ENCODE data around the gene IGFBP3.

The IGFBP3 gene

GRCh38 chr7:45901566-45901965 lies 19.5 kb downstream of the IGFBP3 start:
- no peaks in the 10 kb centered on the region for H3K4me1 ChIP-seq (ENCODE audit: control insufficient read depth, insufficient read depth, low read length)
- no peaks in the 10 kb centered on the region for H3K36me3 ChIP-seq (ENCODE audit: control insufficient read depth in 2 of 2, insufficient read depth in 1 of 2, low read length in 2 of 2)
- no peak overlapping the region for H3K4me3 ChIP-seq (ENCODE audit: low read depth, low read length)
- ChIA-PET POLR2A (no interaction called here), CTCF (interaction anchor here (0.9 to 1.7 kb wide), 4 partner anchors 11 to 20 kb away, joined by 4 to 9 read pairs (median 6); partner anchors contain the start of gene IGFBP3)
- H3K9me3 ChIP-seq (ENCODE audit: control insufficient read depth, insufficient read depth, low read depth, low read length) = no peaks in the 10 kb centered on the region
- TF ChIP-seq ZNF184 (tag by site-specific recombination; IDR thresholded peaks at IDR 0.05) (no peak), ZNF19 (tag by site-specific recombination; IDR thresholded peaks at IDR 0.05; ENCODE audit: low read depth) (no peak), ZNF292 (tag by site-specific recombination; IDR thresholded peaks at IDR 0.05; ENCODE audit: borderline replicate concordance, low read depth) (no peak), ZNF174 (tag by site-specific recombination; IDR thresholded peaks at IDR 0.05) (no peak), ZNF548 (tag by site-specific recombination; IDR thresholded peaks at IDR 0.05) (no peak), HOXD13 (CRISPR knock-in tag; IDR thresholded peaks at IDR 0.05; ENCODE audit: borderline replicate concordance) (no peak), ZNF362 (tag by site-specific recombination; IDR thresholded peaks at IDR 0.05) (no peak), ZNF692 (tag by site-specific recombination; IDR thresholded peaks at IDR 0.05) (no peak), ZNF138 (tag by site-specific recombination; IDR thresholded peaks at IDR 0.05; ENCODE audit: borderline replicate concordance) (no peak)
- no peak overlapping the region for H3K27ac ChIP-seq (ENCODE audit: extremely low read depth, low read depth, low read length)

GRCh38 chr7:45898222-45898621 lies 22.9 kb downstream of the IGFBP3 start:
- no peaks in the 10 kb centered on the region for H3K36me3 ChIP-seq (ENCODE audit: control insufficient read depth in 2 of 2, insufficient read depth in 1 of 2, low read length in 2 of 2)
- ChIA-PET POLR2A (interaction anchor here (0.5 kb wide), 1 partner anchor 1075 kb away, joined by 3 read pairs; no protein-coding TSS in a partner anchor), CTCF (interaction anchor here (0.7 to 1.0 kb wide), 2 partner anchors 19 to 41 kb away, joined by 3 read pairs; no protein-coding TSS in a partner anchor)
- no peaks in the 10 kb centered on the region for H3K4me1 ChIP-seq (ENCODE audit: control insufficient read depth, insufficient read depth, low read length)
- H3K4me3 ChIP-seq (ENCODE audit: low read depth, low read length) = no peak overlapping the region
- H3K9me3 ChIP-seq (ENCODE audit: control insufficient read depth, insufficient read depth, low read depth, low read length) = no peaks in the 10 kb centered on the region
- no peak overlapping the region for H3K27ac ChIP-seq (ENCODE audit: extremely low read depth, low read depth, low read length)
- no peak for TF ChIP-seq ZNF600 (tag by site-specific recombination; IDR thresholded peaks at IDR 0.05)
- TF ChIP-seq ZSCAN18 (tag by site-specific recombination; IDR thresholded peaks at IDR 0.05) = no peak
- no peak for TF ChIP-seq ZNF394 (tag by site-specific recombination; IDR thresholded peaks at IDR 0.05; ENCODE audit: borderline replicate concordance)
- TF ChIP-seq AEBP2 (tag by site-specific recombination; IDR thresholded peaks at IDR 0.05; ENCODE audit: borderline replicate concordance) = no peak
- TF ChIP-seq BCL11A (tag by site-specific recombination; IDR thresholded peaks at IDR 0.05; ENCODE audit: low read depth) = no peak
- TF ChIP-seq HOXA7 (CRISPR knock-in tag; IDR thresholded peaks at IDR 0.05; ENCODE audit: borderline replicate concordance) = no peak

- H3K9me3 ChIP-seq (ENCODE audit: control insufficient read depth, insufficient read depth, low read depth, low read length) = no peaks in the 10 kb centered on the region
- ChIA-PET CTCF (no interaction called here), POLR2A (no interaction called here)
- H3K27ac ChIP-seq (ENCODE audit: extremely low read depth, low read depth, low read length) = no peak overlapping the region
- no peak overlapping the region for H3K4me3 ChIP-seq (ENCODE audit: low read depth, low read length)
- H3K4me1 ChIP-seq (ENCODE audit: control insufficient read depth, insufficient read depth, low read length) = no peaks in the 10 kb centered on the region
- TF ChIP-seq ZNF426 (tag by site-specific recombination; IDR thresholded peaks at IDR 0.05) (peak; percentile 35), ZNF394 (tag by site-specific recombination; IDR thresholded peaks at IDR 0.05; ENCODE audit: borderline replicate concordance) (0 out of 2 replicates have a peak, but pooled peaks have one; percentile 54), ATF2 (tag by site-specific recombination; IDR thresholded peaks at IDR 0.05; ENCODE audit: low read depth) (no peak), ZNF555 (tag by site-specific recombination; conservative IDR thresholded peaks at IDR 0.05) (0 out of 2 replicates have a peak, but pooled peaks have one; percentile 17), ZNF148 (tag by site-specific recombination; IDR thresholded peaks at IDR 0.05; ENCODE audit: borderline replicate concordance) (no peak), ZNF48 (tag by site-specific recombination; IDR thresholded peaks at IDR 0.05) (no peak), ZNF701 (tag by site-specific recombination; IDR thresholded peaks at IDR 0.05) (no peak)
- no peaks in the 10 kb centered on the region for H3K36me3 ChIP-seq (ENCODE audit: control insufficient read depth in 2 of 2, insufficient read depth in 1 of 2, low read length in 2 of 2)
Measured at GRCh38 chr7:45897042-45897690, 23.9 kb downstream of the IGFBP3 start.
